Hematopoietic multipotent progenitor cell treated with erythropoietin and hydrocortisone succinate and interleukin-3 and kit ligand, for 17 days (in vitro differentiated cells): ENCODE measurements around the gene PRRT2.
A peak's percentile ranks its signal among the peaks of the same experiment; 100 is the strongest.
"Not testable (repeated sequence)": the region's sequence is repeated elsewhere in the genome, so short reads cannot be mapped to it uniquely, and the experiment has no call there.

Experiments used
- DNase-seq: peaks from one replicate; pipeline ENCODE4 v3.0.0-alpha.2; 2015; ENCODE audit warnings: low spot score

The PRRT2 gene

GRCh38 chr16:29790949-29791844 lies 20.8 kb upstream of the PRRT2 start:
- DNase-seq: peak; percentile 21

GRCh38 chr16:29791845-29792807 lies 19.9 kb upstream of the PRRT2 start:
- DNase-seq: peak; percentile 39

- not testable (repeated sequence) for DNase-seq
Observed at GRCh38 chr16:29793153-29793552, 18.8 kb upstream of the PRRT2 start.

- no peak for DNase-seq
Observed at GRCh38 chr16:29794231-29794710, 17.7 kb upstream of the PRRT2 start.

- no peak for DNase-seq
Observed at GRCh38 chr16:29802416-29802935, 9.5 kb upstream of the PRRT2 start.

- no peak for DNase-seq
Observed at GRCh38 chr16:29804020-29804419, 8.0 kb upstream of the PRRT2 start.

- DNase-seq: peak; percentile 53
Observed at GRCh38 chr16:29804455-29805231, 7.3 kb upstream of the PRRT2 start.

- peak; percentile 96 for DNase-seq
Observed at GRCh38 chr16:29805232-29806098, 6.5 kb upstream of the PRRT2 start.

- peak; percentile 80 for DNase-seq
Observed at GRCh38 chr16:29806099-29806579, 5.9 kb upstream of the PRRT2 start, which contains the start of gene MAZ. Gene MAZ, plus strand, starts transcription at chr16:29806529. Its CDS starts 173 bp downstream, at chr16:29806702.

GRCh38 chr16:29806641-29807425 lies 5.2 kb upstream of the PRRT2 start:
- DNase-seq: peak; percentile 53

- peak; percentile 93 for DNase-seq
Observed at GRCh38 chr16:29807426-29808218, 4.4 kb upstream of the PRRT2 start.

GRCh38 chr16:29808219-29808900 lies 3.6 kb upstream of the PRRT2 start:
- DNase-seq: no peak

- DNase-seq: no peak
Observed at GRCh38 chr16:29809031-29809747, 2.8 kb upstream of the PRRT2 start.

GRCh38 chr16:29809850-29810698 lies 1.9 kb upstream of the PRRT2 start:
- DNase-seq: no peak

GRCh38 chr16:29810699-29811169 lies 1.3 kb upstream of the PRRT2 start:
- no peak for DNase-seq
